ENCODE results near the gene NEAT1. TPM values are rescaled to one million over a fixed set of nuclear protein-coding genes. Genes with fewer than 3 reads are reported as not detected.

Gene NEAT1
- total and polyA plus RNA-seq, 9 of the 15 experiments (the other 6 are each of a cell fraction or from before 2014, with no cell fraction given): 20.1 to 389 (median 62.8) TPM

DNA sequence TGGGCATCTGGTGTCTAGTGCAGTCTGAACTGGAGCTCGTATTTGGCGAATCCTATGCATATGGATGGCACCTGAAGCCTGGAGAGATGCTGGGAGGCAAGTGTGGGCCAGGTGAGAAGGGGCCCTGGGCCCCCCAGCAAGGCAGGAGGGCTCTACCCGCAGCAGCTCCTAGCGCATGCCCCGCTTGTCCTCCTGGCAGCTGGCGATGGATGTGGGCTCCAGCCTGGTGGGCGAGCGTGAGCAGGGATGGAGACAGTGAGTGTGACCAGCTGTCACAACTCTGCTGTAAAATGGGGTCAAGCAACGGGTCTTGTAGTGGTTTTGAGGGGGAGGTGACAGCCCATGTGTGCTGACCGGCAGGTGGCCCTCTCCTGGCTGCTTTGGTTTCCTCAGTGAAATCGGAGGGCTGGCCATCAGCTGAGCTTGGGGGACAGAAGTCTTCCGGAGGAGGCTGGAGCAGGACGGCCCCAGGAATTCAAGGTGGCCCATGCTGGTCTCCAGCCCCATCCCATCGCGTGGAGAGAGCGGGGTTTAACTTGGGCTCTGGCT is 24.2 kb upstream of the NEAT1 start (continued):
- TF ChIP-seq, protein P1, sequence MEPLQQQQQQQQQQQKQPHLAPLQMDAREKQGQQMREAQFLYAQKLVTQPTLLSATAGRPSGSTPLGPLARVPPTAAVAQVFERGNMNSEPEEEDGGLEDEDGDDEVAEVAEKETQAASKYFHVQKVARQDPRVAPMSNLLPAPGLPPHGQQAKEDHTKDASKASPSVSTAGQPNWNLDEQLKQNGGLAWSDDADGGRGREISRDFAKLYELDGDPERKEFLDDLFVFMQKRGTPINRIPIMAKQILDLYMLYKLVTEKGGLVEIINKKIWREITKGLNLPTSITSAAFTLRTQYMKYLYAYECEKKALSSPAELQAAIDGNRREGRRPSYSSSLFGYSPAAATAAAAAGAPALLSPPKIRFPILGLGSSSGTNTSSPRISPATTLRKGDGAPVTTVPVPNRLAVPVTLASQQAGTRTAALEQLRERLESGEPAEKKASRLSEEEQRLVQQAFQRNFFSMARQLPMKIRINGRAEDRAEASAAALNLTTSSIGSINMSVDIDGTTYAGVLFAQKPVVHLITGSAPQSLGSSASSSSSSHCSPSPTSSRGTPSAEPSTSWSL (CRISPR knock-in tag; IDR thresholded peaks at IDR 0.05; ENCODE audit: borderline replicate concordance): no peak
- TF ChIP-seq KLF16 (IDR thresholded peaks at IDR 0.05): no peak
- no peak for TF ChIP-seq MYNN (IDR thresholded peaks at IDR 0.05)
- no peak for TF ChIP-seq MYNN (CRISPR knock-in tag; IDR thresholded peaks at IDR 0.05)
- no peak for TF ChIP-seq PRPF4 (IDR thresholded peaks at IDR 0.05; ENCODE audit: insufficient read depth, low read depth, low read length, poor library complexity, severe bottlenecking)
- no peak for TF ChIP-seq PHB2 (IDR thresholded peaks at IDR 0.05; ENCODE audit: low read depth)
- no peak for TF ChIP-seq HNRNPK (IDR thresholded peaks at IDR 0.05; ENCODE audit: low read depth, low read length, poor library complexity, severe bottlenecking)
- TF ChIP-seq, protein P2, sequence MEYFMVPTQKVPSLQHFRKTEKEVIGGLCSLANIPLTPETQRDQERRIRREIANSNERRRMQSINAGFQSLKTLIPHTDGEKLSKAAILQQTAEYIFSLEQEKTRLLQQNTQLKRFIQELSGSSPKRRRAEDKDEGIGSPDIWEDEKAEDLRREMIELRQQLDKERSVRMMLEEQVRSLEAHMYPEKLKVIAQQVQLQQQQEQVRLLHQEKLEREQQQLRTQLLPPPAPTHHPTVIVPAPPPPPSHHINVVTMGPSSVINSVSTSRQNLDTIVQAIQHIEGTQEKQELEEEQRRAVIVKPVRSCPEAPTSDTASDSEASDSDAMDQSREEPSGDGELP (CRISPR knock-in tag; IDR thresholded peaks at IDR 0.05; ENCODE audit: borderline replicate concordance): peak; percentile 32; the same call in 1 of the 2 replicates
- TF ChIP-seq, protein P3, sequence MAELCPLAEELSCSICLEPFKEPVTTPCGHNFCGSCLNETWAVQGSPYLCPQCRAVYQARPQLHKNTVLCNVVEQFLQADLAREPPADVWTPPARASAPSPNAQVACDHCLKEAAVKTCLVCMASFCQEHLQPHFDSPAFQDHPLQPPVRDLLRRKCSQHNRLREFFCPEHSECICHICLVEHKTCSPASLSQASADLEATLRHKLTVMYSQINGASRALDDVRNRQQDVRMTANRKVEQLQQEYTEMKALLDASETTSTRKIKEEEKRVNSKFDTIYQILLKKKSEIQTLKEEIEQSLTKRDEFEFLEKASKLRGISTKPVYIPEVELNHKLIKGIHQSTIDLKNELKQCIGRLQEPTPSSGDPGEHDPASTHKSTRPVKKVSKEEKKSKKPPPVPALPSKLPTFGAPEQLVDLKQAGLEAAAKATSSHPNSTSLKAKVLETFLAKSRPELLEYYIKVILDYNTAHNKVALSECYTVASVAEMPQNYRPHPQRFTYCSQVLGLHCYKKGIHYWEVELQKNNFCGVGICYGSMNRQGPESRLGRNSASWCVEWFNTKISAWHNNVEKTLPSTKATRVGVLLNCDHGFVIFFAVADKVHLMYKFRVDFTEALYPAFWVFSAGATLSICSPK (IDR thresholded peaks at IDR 0.05; ENCODE audit: borderline replicate concordance): no peak
- TF ChIP-seq, protein P4, sequence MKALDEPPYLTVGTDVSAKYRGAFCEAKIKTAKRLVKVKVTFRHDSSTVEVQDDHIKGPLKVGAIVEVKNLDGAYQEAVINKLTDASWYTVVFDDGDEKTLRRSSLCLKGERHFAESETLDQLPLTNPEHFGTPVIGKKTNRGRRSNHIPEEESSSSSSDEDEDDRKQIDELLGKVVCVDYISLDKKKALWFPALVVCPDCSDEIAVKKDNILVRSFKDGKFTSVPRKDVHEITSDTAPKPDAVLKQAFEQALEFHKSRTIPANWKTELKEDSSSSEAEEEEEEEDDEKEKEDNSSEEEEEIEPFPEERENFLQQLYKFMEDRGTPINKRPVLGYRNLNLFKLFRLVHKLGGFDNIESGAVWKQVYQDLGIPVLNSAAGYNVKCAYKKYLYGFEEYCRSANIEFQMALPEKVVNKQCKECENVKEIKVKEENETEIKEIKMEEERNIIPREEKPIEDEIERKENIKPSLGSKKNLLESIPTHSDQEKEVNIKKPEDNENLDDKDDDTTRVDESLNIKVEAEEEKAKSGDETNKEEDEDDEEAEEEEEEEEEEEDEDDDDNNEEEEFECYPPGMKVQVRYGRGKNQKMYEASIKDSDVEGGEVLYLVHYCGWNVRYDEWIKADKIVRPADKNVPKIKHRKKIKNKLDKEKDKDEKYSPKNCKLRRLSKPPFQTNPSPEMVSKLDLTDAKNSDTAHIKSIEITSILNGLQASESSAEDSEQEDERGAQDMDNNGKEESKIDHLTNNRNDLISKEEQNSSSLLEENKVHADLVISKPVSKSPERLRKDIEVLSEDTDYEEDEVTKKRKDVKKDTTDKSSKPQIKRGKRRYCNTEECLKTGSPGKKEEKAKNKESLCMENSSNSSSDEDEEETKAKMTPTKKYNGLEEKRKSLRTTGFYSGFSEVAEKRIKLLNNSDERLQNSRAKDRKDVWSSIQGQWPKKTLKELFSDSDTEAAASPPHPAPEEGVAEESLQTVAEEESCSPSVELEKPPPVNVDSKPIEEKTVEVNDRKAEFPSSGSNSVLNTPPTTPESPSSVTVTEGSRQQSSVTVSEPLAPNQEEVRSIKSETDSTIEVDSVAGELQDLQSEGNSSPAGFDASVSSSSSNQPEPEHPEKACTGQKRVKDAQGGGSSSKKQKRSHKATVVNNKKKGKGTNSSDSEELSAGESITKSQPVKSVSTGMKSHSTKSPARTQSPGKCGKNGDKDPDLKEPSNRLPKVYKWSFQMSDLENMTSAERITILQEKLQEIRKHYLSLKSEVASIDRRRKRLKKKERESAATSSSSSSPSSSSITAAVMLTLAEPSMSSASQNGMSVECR (CRISPR knock-in tag; IDR thresholded peaks at IDR 0.05): no peak
- TF ChIP-seq, protein P5, sequence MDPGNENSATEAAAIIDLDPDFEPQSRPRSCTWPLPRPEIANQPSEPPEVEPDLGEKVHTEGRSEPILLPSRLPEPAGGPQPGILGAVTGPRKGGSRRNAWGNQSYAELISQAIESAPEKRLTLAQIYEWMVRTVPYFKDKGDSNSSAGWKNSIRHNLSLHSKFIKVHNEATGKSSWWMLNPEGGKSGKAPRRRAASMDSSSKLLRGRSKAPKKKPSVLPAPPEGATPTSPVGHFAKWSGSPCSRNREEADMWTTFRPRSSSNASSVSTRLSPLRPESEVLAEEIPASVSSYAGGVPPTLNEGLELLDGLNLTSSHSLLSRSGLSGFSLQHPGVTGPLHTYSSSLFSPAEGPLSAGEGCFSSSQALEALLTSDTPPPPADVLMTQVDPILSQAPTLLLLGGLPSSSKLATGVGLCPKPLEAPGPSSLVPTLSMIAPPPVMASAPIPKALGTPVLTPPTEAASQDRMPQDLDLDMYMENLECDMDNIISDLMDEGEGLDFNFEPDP (CRISPR knock-in tag; IDR thresholded peaks at IDR 0.05): no peak
- TF ChIP-seq, protein P6, sequence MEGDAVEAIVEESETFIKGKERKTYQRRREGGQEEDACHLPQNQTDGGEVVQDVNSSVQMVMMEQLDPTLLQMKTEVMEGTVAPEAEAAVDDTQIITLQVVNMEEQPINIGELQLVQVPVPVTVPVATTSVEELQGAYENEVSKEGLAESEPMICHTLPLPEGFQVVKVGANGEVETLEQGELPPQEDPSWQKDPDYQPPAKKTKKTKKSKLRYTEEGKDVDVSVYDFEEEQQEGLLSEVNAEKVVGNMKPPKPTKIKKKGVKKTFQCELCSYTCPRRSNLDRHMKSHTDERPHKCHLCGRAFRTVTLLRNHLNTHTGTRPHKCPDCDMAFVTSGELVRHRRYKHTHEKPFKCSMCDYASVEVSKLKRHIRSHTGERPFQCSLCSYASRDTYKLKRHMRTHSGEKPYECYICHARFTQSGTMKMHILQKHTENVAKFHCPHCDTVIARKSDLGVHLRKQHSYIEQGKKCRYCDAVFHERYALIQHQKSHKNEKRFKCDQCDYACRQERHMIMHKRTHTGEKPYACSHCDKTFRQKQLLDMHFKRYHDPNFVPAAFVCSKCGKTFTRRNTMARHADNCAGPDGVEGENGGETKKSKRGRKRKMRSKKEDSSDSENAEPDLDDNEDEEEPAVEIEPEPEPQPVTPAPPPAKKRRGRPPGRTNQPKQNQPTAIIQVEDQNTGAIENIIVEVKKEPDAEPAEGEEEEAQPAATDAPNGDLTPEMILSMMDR (IDR thresholded peaks at IDR 0.05 in 2 of 3, conservative IDR thresholded peaks at IDR 0.05 in 1 of 3; ENCODE audit: insufficient read depth in 2 of 3, low read depth in 1 of 3, low read length in 3 of 3): peak in 2 of 3 experiments; percentile 23 to 39; a peak in 3 of 6 replicates

Measured in K562 (cell line).